Panc1 (cell line): ENCODE results near the gene ANAPC1.
"Not testable (repeated sequence)": the region's sequence is repeated elsewhere in the genome, so short reads cannot be mapped to it uniquely, and the experiment has no call there.

Experiments used
- CTCF ChIP-seq: fragments of 450-650 bp; IDR thresholded peaks from 2 replicates; pipeline ENCODE4 v1.5.1; 2017; ENCODE audit warnings: mild to moderate bottlenecking
- POLR2AphosphoS5 ChIP-seq: IDR thresholded peaks from 2 replicates; pipeline ENCODE4 v1.6.1; 2012; ENCODE audit warnings: mild to moderate bottlenecking, low read depth, low read length, moderate library complexity

DNA sequence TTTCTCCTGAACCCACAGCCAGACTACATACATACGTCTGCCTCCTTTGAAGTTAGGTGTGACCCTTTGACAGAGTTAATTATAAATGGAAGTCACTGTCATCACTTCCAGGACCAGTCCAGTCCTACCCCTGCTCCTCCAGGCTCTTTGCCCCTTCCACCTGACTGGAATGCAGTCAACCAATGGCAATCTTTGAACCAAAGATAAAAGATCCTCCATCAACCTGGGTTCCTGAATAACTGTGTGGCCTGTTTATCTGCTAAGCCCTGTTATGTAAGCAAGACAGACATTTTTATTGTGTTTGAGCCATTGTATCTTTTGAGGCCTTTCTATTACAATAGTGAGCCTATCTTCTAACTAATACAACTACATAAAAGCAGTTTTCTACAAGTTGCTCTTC is 45.0 kb downstream of the ANAPC1 start:
- not testable (repeated sequence) for TF ChIP-seq CTCF, POLR2AphosphoS5
